ENCODE results near the gene HOXD3.

The HOXD3 gene

DNA sequence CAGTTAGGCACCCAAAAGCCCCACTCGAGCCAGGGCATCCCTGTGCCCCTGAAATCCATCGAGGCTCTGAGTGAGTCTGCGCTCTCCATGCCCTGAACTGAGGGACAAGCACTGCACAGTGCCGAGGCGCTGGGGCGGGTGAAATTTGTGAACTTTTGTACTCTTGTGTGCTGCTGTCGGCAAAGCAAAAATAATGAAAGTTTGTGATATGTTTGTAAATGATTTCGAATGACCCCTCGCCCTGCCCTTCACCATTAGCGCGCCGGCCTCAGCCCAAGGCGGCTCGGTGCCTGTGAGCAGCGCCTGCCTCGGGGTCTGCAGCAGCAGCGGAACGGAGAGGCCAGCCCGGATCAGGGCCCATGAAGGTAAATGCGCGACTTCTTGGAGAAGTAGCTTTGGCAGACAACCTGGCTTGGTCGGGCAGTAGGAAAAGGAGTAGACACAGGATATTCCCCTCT is 7.6 kb upstream of the HOXD3 start:
- no peaks in the 10 kb centered on the region for H3K27me3 ChIP-seq (ENCODE audit: insufficient read depth, low read length, poor library complexity, severe bottlenecking)
- no peak overlapping the region for H2AFZ ChIP-seq (ENCODE audit: low read length)
- no peak overlapping the region for H3K4me2 ChIP-seq (ENCODE audit: low read depth, low read length, poor library complexity, severe bottlenecking)
- H4K20me1 ChIP-seq (ENCODE audit: insufficient read depth, low read length, poor library complexity, severe bottlenecking): no peaks in the 10 kb centered on the region
- H3K9me3 ChIP-seq (ENCODE audit: insufficient read depth, low read depth, low read length): no peaks in the 10 kb centered on the region
- TF ChIP-seq EZH2phosphoT487 (IDR thresholded peaks at IDR 0.05; ENCODE audit: borderline replicate concordance): no peak
- TF ChIP-seq CTCF (conservative IDR thresholded peaks at IDR 0.05; ENCODE audit: low read length): no peak
- H3K79me2 ChIP-seq (ENCODE audit: insufficient read depth, low read length): no peaks in the 10 kb centered on the region
- no peak overlapping the region for H3K9ac ChIP-seq (ENCODE audit: low read depth, low read length, poor library complexity, severe bottlenecking)
- no peaks in the 10 kb centered on the region for H3K4me1 ChIP-seq (ENCODE audit: insufficient read depth, low read length, poor library complexity, severe bottlenecking)
- no peaks in the 10 kb centered on the region for H3K9me2 ChIP-seq (replicated peaks; ENCODE audit: low read depth, low read length)
- no peak overlapping the region for H3K4me3 ChIP-seq (ENCODE audit: low read length, poor library complexity, severe bottlenecking)
- H3F3A ChIP-seq (ENCODE audit: low read depth): no peaks in the 10 kb centered on the region
- H3K36me3 ChIP-seq (ENCODE audit: insufficient read depth, low read length): no peaks in the 10 kb centered on the region

- TF ChIP-seq CTCF (conservative IDR thresholded peaks at IDR 0.05; ENCODE audit: low read length) (no peak), EZH2phosphoT487 (IDR thresholded peaks at IDR 0.05; ENCODE audit: borderline replicate concordance) (no peak)
- H4K20me1 ChIP-seq (ENCODE audit: insufficient read depth, low read length, poor library complexity, severe bottlenecking): no peaks in the 10 kb centered on the region
- no peaks in the 10 kb centered on the region for H3K9me2 ChIP-seq (replicated peaks; ENCODE audit: low read depth, low read length)
- no peak overlapping the region for H3K4me2 ChIP-seq (ENCODE audit: low read depth, low read length, poor library complexity, severe bottlenecking)
- no peak overlapping the region for H3K9ac ChIP-seq (ENCODE audit: low read depth, low read length, poor library complexity, severe bottlenecking)
- H2AFZ ChIP-seq (ENCODE audit: low read length): no peak overlapping the region
- no peaks in the 10 kb centered on the region for H3K9me3 ChIP-seq (ENCODE audit: insufficient read depth, low read depth, low read length)
- H3K27me3 ChIP-seq (ENCODE audit: insufficient read depth, low read length, poor library complexity, severe bottlenecking): no peaks in the 10 kb centered on the region
- H3K79me2 ChIP-seq (ENCODE audit: insufficient read depth, low read length): no peaks in the 10 kb centered on the region
- no peak overlapping the region for H3K4me3 ChIP-seq (ENCODE audit: low read length, poor library complexity, severe bottlenecking)
- H3K4me1 ChIP-seq (ENCODE audit: insufficient read depth, low read length, poor library complexity, severe bottlenecking): no peaks in the 10 kb centered on the region
- H3F3A ChIP-seq (ENCODE audit: low read depth): no peaks in the 10 kb centered on the region
- no peaks in the 10 kb centered on the region for H3K36me3 ChIP-seq (ENCODE audit: insufficient read depth, low read length)
These were observed 7.0 kb upstream of the HOXD3 start for GRCh38 chr2:176149939-176150583.

- no peak overlapping the region for H3K9ac ChIP-seq (ENCODE audit: low read depth, low read length, poor library complexity, severe bottlenecking)
- TF ChIP-seq CTCF (conservative IDR thresholded peaks at IDR 0.05; ENCODE audit: low read length) (no peak), EZH2phosphoT487 (IDR thresholded peaks at IDR 0.05; ENCODE audit: borderline replicate concordance) (no peak)
- no peak overlapping the region for H3K4me2 ChIP-seq (ENCODE audit: low read depth, low read length, poor library complexity, severe bottlenecking)
- H3F3A ChIP-seq (ENCODE audit: low read depth): no peaks in the 10 kb centered on the region
- no peaks in the 10 kb centered on the region for H3K27me3 ChIP-seq (ENCODE audit: insufficient read depth, low read length, poor library complexity, severe bottlenecking)
- H3K4me1 ChIP-seq (ENCODE audit: insufficient read depth, low read length, poor library complexity, severe bottlenecking): no peaks in the 10 kb centered on the region
- H3K36me3 ChIP-seq (ENCODE audit: insufficient read depth, low read length): no peaks in the 10 kb centered on the region
- no peaks in the 10 kb centered on the region for H3K79me2 ChIP-seq (ENCODE audit: insufficient read depth, low read length)
- no peaks in the 10 kb centered on the region for H3K9me2 ChIP-seq (replicated peaks; ENCODE audit: low read depth, low read length)
- H3K4me3 ChIP-seq (ENCODE audit: low read length, poor library complexity, severe bottlenecking): no peak overlapping the region
- H3K9me3 ChIP-seq (ENCODE audit: insufficient read depth, low read depth, low read length): no peaks in the 10 kb centered on the region
- no peaks in the 10 kb centered on the region for H4K20me1 ChIP-seq (ENCODE audit: insufficient read depth, low read length, poor library complexity, severe bottlenecking)
- no peak overlapping the region for H2AFZ ChIP-seq (ENCODE audit: low read length)
These were observed 6.3 kb upstream of the HOXD3 start for GRCh38 chr2:176150584-176151441.
